ENCODE results near the gene ALKAL2.
A peak's percentile ranks its signal among the peaks of the same experiment; 100 is the strongest.

Gene ALKAL2

GRCh38 chr2:269356-270030 is 18.4 kb downstream of the ALKAL2 start:
- FAIRE-seq: no peak

- no peak for FAIRE-seq
Measured at GRCh38 chr2:268323-268722, 19.6 kb downstream of the ALKAL2 start.

GRCh38 chr2:264493-265468 is 23.1 kb downstream of the ALKAL2 start, which contains the start of gene ACP1:
Gene ACP1 (plus strand): TSS chr2:264947. CDS start chr2:264965, 18 bp downstream.
- FAIRE-seq: no peak

GRCh38 chr2:263774-264492 is 24.0 kb downstream of the ALKAL2 start, which contains the start of gene SH3YL1:
Gene SH3YL1 (minus strand): TSS chr2:264032. CDS start chr2:263984, 48 bp downstream.
- FAIRE-seq: no peak

- FAIRE-seq: no peak
Measured at GRCh38 chr2:263022-263738, 24.7 kb downstream of the ALKAL2 start.

- FAIRE-seq: no peak
Measured at GRCh38 chr2:262117-262516, 25.8 kb downstream of the ALKAL2 start.

- FAIRE-seq: peak; percentile 41
Measured at GRCh38 chr2:260507-261161, 27.3 kb downstream of the ALKAL2 start.

- peak; percentile 64 for FAIRE-seq
Measured at GRCh38 chr2:259789-260331, 28.0 kb downstream of the ALKAL2 start.

- FAIRE-seq: no peak
Measured at GRCh38 chr2:258933-259332, 29.0 kb downstream of the ALKAL2 start.

GRCh38 chr2:257842-258241 is 30.0 kb downstream of the ALKAL2 start:
- FAIRE-seq: no peak

GRCh38 chr2:257429-257828 is 30.5 kb downstream of the ALKAL2 start:
- FAIRE-seq: no peak

GRCh38 chr2:256094-256493 is 31.8 kb downstream of the ALKAL2 start:
- FAIRE-seq: no peak

GRCh38 chr2:255195-255594 is 32.7 kb downstream of the ALKAL2 start:
- no peak for FAIRE-seq

- FAIRE-seq: no peak
Measured at GRCh38 chr2:254241-254640, 33.6 kb downstream of the ALKAL2 start.

GRCh38 chr2:253202-253638 is 34.7 kb downstream of the ALKAL2 start:
- no peak for FAIRE-seq

GRCh38 chr2:252001-252602 is 35.8 kb downstream of the ALKAL2 start:
- no peak for FAIRE-seq

GRCh38 chr2:249538-250042 is 38.3 kb downstream of the ALKAL2 start:
- FAIRE-seq: no peak

- FAIRE-seq: no peak
Measured at GRCh38 chr2:248724-249123, 39.2 kb downstream of the ALKAL2 start.

- peak; percentile 51 for FAIRE-seq
Measured at GRCh38 chr2:246489-247144, 41.3 kb downstream of the ALKAL2 start.

- no peak for FAIRE-seq
Measured at GRCh38 chr2:244547-244946, 43.3 kb downstream of the ALKAL2 start.

Data from islet of Langerhans (tissue), 1 donor.